ENCODE results near the gene DISC1.

DNA sequence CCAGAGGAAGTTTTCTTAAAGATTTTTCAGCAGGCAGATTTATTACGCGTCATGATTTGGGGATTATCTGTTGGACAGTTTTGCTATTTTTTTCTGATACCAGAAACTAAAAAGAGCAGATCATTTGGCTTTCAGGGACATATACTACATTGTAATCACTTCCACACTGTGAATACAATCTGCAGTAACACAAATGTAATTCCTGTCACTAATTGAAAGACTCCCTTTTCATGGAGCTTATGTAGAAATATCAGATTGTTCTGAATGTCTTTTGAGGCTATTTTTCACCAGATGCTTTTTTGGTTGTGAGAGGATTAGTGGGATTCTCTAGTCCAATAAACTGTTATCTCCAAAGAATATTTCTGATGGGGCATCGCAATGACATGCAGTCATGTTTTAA is 464.2 kb downstream of the DISC1 start:
- TF ChIP-seq POLR2AphosphoS5 (IDR thresholded peaks at IDR 0.05; ENCODE audit: low read depth, low read length) (no peak), CTCF (IDR thresholded peaks at IDR 0.05) (no peak), REST (IDR thresholded peaks at IDR 0.05; ENCODE audit: insufficient read depth in 1 of 2, low read depth in 2 of 2, low read length in 1 of 2) (no peak), TCF7L2 (IDR thresholded peaks at IDR 0.05; ENCODE audit: low read depth, low read length) (no peak), SIN3A (IDR thresholded peaks at IDR 0.05; ENCODE audit: borderline replicate concordance, insufficient read depth, low read depth, low read length) (no peak)
